Suprapubic skin (tissue), 4 donors: ENCODE results near the gene KCNJ1.

Experiments used
- EP300 ChIP-seq: sonication (generic); formaldehyde crosslinking; IDR thresholded peaks from one replicate; pipeline ENCODE4 v1.6.1; 2017; ENCODE audit warnings: antibody characterized with exemption
- POLR2A ChIP-seq, 2 donors: fragments of 450-650 bp; IDR thresholded peaks; one replicate each; pipeline ENCODE4 v1.6.1; 2017; ENCODE audit warnings: antibody characterized with exemption in 2 of 2, mild to moderate bottlenecking in 2 of 2, moderate library complexity in 2 of 2
- POLR2AphosphoS5 ChIP-seq, 3 donors: sonication (generic); formaldehyde crosslinking; IDR thresholded peaks; one replicate each; pipeline ENCODE4 v1.6.1; 2017; ENCODE audit warnings: antibody characterized with exemption in 3 of 3
- TF ChIP-seq, protein P1 (sequence below), 2 donors: fragments of 200-600 bp in 1 of 2; fragments of 450-650 bp in 1 of 2; sonication (generic) in 1 of 2; IDR thresholded peaks; one replicate each; pipeline ENCODE4 v1.5.1; 2016 to 2019; ENCODE audit warnings: antibody characterized with exemption in 2 of 2, mild to moderate bottlenecking in 1 of 2, moderate library complexity in 1 of 2

DNA sequence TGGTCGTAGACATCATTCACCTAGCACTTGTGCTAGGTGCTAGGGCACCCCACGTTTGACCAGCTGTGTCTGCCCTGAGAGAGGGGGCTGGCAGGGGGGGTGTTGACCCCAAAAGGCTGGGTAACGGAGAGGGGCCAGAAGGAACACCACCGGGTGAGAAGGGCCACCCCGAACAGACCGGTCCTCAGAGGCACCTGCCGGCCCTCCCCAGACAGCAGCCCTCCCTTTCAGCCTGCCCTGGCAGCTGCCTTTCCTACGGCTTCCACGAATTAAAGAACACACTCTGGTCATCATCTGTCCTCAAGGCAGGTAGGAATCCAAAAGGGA, 23.1 kb upstream of the KCNJ1 start:
- TF ChIP-seq, protein P1, sequence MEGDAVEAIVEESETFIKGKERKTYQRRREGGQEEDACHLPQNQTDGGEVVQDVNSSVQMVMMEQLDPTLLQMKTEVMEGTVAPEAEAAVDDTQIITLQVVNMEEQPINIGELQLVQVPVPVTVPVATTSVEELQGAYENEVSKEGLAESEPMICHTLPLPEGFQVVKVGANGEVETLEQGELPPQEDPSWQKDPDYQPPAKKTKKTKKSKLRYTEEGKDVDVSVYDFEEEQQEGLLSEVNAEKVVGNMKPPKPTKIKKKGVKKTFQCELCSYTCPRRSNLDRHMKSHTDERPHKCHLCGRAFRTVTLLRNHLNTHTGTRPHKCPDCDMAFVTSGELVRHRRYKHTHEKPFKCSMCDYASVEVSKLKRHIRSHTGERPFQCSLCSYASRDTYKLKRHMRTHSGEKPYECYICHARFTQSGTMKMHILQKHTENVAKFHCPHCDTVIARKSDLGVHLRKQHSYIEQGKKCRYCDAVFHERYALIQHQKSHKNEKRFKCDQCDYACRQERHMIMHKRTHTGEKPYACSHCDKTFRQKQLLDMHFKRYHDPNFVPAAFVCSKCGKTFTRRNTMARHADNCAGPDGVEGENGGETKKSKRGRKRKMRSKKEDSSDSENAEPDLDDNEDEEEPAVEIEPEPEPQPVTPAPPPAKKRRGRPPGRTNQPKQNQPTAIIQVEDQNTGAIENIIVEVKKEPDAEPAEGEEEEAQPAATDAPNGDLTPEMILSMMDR (IDR thresholded peaks at IDR 0.05): no peak
- TF ChIP-seq POLR2A (IDR thresholded peaks at IDR 0.05): no peak
- no peak for TF ChIP-seq POLR2AphosphoS5 (IDR thresholded peaks at IDR 0.05)
- TF ChIP-seq EP300: no peak
